Kidney glomerular epithelial cell (primary cell): Measurements from ENCODE around the gene BEND3.

Experiments
- DNase-seq: peaks from one replicate; lab custom pipeline; 2025; lab: John Stamatoyannopoulos, UW

BEND3 gene

DNA sequence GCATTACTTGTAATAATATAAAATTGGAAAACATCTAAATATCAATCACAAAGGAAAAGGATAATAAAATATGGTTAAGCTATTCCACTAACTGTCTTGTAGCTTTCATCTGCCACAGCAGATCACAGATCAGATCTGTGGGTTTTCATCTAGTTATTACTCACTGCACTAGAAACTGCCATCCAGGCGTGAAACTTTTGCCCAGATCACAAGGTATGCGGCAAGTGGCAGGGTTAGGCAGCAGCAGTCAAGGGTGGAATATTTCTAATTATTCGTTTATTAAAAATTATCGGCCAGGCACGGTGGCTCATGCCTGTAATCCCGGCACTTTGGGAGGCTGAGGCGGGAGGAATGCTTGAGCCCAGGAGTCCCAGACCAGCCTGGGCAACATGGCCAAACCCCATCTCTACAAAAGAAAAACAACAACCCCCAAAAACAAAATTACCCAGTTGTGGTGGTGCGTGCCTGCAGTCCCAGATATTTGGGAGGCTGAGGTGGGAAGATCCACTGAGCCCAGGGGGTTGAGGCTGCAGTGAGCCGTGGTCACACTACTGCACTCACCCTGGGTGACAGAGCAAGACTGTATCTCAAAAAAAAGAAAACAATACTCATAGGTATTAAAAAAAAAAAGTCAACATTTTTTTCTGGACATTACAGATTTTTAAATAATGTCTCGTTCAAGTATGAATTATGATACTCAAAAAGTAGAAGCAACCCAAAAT, 32.1 kb downstream of the BEND3 start:
- peak; percentile 25 for DNase-seq

DNA sequence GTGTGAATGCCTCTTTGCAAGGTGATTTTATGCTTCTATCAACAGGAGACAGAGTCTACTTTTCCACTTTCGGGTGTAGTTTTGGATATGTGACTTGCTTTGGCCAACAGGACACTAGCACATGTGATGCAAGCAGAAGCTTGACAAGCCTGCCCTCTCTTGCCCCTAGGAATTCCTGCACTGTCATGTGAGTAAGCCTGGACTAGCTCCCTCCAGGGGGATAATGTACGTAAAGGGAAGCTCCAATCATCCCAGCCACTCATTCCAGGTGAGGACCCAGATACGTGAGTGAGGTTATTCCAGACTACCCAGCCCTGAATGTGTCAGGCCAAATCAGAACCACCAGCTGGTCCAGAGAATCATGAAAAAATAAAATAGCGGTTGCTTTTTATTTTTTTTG, 33.3 kb downstream of the BEND3 start:
- no peak for DNase-seq

DNA sequence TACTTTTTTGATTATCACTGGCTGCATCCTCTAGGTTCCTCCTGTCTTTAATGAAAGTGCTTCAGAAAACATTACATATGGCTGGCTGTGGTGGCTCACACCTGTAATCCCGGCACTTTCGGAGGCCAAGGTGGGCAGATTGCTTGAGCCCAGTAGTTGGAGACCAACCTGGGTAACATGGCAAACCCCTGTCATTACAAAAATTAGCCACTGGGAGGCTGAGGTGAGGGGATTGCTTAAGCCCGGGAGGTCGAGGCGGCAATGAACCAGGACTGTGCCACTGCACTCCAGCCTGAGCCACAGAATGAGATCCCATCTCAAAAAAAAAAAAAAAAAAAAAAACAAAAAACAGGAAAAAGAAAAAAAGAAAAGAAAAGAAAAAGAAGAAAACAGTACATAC, 35.3 kb downstream of the BEND3 start:
- DNase-seq, result no peak

DNA sequence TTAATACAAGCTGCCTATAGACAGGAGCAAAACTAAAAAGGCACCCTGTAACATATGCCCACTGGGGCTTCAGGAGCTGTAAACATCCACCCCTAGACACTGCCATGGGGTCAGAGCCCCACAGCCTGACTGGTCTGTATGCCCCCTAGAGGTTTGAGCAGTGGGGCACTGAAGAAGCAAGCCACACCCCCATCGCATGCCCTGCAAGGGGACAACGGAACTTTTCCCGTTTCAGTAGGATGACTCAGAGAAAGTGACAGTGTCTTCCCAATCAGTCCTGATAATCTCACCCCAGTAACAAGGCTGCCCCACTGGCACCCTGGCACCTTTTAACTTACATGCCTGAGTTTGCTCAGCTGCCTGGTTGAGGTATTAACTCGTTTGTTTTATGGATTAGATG, 35.9 kb downstream of the BEND3 start:
- no peak for DNase-seq

DNA sequence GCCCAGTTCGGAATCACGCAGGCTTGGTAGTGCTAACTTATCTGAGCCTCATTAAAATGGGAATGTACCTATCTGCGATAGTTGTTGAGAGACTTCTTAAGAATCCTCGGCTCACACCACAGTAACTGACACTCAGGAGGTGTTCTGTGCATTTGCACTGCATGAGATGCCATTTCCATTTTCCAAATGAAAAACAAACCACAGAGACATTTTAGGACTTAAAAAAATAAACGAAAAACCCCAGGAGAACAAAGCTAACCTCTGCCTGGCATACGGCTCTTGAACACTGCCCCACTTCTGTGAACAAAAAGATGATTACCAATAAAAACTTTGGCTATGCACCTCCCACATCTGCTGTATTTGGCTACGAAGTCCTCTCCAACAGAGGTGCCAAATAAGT, 37.6 kb downstream of the BEND3 start:
- no peak for DNase-seq

DNA sequence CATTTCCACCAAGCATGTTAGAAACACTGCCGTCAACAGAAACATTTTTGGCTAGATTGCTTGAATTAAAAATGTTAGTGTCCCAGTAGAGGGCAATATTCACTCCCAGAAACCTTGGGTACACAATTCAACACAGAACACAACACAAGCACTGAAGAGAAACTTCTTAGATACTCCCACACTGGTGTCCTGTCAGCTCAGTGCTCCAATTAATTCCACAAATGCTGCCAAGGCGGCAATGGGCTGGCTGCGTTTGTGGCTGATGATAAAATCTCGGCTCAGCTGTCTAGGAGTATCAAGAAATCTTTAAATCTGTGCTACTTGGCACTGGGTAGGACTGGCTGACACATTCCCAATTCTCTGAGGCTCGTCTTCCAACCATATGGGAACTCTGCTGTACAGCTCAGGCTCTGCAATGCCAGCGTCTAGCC, 39.3 kb downstream of the BEND3 start:
- DNase-seq, result peak; percentile 71

DNA sequence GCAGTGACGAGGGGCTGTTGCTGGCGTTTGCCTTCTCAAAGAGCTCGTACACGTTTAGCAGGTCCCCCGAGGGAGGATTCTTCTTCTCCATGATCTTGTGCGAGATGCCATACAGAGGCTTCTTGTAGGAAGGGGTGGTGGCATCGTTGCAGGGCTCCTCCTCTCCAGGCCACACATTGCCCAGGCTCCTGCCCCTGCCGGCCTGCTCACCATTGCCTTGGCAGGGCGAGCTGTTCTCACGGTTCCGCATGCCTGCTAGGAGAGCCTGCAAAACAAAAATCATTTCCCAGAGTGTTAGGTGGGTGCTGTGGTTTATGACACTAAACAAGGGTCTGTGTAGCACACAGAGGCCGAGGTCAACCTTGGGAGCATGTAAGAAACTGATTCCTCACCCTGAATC, 44.6 kb downstream of the BEND3 start:
- no peak for DNase-seq

DNA sequence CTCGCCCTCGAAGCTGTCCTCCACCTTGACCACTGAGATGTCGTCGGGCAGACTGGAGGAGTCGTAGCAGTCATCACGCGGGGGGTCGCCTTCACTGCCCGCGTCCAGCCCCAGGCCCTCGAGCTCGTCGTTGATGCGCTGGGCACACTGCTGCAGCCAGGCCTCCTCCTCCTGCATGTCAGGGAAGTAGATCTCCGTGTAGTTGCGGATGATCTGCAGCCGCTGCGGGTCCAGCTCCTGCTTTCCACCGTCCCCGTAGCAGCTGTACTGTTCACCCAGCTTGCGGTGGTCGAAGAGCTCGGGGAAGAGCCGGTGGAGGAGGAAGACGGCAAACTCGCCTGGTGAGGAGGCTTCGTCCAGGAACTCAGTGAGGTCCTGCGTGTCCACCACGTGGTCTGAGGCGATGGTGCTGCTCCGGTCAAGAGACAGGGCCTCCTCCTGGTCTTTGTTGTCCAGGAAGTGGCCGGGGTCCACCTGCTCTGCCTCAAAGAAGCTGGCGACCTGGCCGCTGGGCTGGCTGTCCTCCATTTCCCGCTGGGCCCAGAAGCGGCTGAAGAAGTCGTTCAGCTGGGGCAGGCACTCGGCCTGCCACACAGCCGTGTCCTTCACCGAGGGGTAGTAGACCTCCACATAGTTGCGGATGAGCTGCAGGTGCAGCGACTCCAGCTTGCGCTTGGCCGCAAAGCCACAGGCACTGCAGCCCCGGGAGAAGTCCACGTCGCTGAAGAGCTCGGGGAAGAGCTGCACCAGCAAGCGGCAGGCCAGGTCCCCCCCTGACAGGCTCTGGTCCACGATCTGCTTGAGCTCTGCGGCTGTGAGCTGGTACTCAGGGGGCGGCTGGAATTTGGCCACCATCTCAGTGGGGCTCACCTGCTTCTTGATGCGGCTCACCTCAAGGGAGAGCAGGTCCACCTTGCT, 45.4 kb downstream of the BEND3 start:
- DNase-seq, result no peak

DNA sequence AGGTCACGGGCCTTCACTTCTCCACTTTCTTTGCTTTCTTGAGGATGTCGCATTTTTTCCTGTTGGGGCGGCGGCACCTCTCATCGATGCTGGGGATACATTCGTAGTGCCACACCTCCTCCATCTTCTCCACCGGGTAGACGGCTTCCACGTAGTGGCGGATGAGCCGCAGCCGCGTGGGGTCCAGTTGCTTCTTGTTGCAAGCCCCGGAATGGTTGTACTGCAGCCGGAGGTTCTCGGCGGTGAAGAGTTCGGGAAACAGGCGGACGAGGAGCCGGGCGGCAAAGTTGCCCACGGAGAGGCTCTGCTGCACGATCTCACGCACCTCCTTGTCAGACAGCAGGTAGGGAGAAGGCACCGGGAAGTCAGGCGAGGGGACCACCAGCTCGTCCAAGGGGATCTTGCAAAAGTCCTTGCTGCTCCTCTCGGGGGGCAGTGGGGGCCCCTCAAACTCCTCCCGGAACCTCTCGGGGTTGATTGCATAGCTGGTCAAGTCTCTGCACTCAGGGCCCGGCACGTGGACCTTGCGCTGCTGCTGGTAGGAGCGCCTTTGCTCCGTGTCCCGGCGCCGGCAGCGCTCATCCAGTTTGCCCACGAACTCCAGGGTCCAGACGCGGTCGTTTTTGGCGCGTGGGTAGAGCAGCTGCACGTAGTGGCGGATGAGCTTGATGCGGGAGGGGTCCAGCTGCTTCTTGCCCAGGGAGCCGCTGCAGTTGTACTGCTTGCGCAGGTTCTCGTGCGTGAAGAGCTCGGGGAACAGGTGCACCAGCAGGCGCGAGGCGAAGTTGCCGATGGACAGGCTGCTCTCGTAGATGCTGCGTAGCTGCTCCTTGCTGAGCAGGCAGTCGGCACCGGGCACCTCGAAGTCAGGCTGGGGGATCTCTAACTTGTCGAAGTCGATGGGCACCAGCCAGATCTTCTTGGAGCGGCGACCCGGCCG, 46.4 kb downstream of the BEND3 start:
- DNase-seq, result no peak

DNA sequence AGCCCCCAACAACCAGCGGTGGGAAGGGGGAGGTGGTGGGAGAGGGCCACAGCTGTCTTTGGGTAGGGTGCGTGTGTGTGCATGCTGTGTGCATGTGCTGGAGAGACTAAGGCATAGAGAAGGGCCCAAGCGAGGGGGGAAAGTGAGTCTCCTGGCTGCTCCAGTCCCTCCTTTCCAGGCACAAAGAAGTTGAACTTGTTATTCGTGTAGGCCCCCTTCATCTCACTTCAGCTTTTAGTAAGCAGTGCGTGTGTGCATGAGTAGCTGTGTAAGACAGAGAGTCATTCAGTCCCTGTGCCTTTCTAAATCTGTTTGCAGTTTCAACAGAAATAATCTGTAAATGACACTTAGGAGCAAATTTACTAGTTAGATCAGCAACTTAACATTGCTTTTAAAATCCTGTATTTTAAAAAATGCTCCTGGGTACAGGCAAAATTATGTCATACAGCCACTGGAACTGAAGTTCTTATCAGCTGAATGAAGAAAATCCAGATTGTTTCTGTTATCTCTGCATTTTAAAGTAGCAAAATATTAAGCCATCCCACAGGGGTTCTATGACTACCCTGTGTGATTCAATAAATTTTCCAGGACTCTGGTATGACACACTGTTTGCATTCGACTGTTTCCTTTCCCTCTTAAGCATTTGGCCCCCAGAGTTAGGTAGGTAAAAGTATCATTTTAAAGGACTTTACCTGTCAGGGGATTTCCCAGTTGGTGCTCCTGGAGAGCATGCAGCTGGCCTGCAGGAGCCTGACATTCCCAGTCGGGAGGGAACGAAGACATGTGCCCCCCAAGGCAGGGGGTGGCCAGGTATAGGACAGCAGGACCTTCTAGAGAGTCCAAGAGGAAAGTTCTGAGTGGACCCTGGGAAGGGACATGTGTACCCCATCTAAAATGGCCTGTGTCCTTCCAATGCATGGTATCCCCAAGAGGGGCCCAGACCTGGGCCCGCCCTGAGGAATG, 48.3 kb downstream of the BEND3 start:
- DNase-seq, result no peak

DNA sequence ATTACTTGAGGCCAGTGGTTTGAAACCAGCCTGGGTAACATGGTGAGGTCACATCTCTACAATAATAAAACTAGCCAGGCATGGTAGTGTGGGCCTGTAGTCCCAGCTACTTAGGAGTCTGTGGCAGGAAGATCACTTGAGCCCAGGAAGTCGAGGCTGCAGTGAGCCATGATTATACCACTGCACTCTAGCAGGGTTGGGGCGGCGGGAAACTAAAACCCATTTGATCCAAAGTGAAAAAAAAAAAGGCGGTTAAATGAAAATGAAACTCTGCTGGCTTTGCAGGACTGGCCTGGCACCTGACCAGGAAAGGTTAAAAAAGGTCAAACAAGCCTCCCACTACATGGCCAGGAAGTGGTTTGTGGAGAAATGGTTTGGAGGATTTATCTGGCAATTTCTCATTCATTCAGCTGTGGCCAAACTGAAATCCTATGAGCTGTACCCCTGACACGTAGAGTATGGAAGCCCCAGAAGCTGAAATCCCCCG, 50.7 kb downstream of the BEND3 start:
- DNase-seq, result peak; percentile 98

DNA sequence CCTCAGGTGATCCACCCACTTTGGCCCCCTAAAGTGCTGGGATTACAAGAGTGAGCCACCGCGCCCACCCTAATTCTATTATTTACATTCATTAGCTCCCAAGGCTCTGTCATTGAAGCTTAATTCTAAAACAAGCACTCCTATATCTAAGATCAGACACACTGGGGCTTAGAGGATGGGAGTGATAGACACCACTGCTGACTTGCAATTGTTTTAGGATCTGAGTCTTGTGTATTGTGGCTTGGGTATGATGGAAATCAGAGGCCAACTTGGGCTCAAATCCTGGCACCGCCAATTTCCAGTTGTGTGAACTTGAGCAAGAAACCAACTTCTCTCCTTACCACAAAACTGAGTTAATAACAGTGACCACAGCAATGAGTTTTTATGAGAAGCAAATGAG, 52.6 kb downstream of the BEND3 start:
- DNase-seq, result no peak

DNA sequence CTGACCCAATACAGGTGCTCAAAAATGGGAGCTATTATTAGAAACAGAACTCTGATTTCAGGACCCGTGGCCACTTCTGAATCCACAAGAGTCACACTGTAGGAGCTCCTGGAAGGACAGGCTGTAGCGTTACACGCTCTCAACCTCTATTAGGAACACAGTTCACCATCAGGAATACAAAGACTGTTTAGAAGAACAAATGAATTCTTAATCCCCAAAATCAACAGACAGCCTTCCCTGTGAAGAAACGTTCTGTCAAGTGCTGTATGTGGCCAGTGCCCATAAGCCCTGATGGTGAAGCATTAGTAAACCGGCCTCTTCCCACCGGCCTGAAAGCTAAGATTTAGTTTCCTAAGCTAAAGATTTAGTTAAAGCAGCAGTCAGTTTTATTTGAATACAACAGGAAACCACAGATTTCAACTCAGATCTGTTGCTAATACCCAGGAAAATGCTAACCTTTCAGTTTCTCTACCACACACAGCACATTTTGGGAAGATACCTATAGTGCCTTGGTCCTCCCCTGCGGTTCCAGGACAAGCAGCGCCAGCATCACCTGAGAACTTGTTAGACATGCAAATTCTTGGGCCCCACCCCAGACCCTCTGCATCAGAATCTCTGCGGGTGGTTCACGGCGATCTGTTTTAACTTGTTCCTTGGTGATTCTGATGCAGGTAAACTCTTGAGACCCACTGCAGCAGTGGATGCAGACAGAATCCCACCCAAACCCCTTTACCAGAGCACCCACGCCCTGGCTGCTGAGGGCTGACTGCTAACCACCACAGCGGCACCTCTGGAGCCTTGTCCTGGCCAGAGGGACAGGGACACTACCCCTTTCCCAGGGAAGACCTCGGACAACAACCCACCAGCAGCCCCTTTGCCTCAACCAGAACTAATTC, 53.9 kb downstream of the BEND3 start:
- DNase-seq, result no peak

DNA sequence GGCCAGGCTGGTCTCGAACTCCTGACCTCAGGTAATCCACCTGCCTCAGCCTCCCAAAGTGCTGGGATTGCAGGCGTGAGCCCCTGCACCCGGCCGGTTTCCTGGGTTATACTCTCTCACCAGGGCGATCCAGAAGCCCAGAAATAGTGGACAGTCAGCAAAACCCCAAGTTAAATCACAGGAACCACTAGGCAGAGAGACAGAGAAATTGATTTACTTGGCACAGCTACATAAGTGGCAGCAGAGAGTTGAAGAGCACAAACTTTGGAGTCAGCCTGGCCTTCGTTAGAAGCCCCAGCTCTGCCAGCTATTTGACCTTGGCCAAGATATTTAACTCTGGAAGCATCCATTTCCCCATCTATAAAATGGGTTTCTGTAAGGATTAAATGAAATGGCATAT, 54.6 kb downstream of the BEND3 start:
- no peak for DNase-seq

DNA sequence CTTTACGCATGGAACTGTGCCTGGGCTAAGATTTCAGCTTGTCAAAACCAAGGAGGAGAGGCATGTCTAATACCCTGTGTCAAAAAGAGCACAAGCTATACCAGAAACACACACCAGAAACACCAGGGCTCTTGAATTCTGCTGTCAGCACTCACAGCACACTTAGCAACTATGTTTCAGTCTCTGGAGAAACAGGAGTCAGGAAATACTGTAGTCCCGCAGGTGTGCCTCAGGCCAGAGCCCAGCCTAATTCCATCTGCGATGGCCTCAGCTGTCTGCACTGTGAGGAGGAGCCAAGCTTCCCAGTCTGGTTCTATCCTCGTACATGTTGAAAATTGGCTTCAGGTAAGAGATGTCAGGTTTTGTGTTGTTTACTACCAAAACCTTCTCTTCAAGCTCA, 55.7 kb downstream of the BEND3 start:
- DNase-seq, result no peak

DNA sequence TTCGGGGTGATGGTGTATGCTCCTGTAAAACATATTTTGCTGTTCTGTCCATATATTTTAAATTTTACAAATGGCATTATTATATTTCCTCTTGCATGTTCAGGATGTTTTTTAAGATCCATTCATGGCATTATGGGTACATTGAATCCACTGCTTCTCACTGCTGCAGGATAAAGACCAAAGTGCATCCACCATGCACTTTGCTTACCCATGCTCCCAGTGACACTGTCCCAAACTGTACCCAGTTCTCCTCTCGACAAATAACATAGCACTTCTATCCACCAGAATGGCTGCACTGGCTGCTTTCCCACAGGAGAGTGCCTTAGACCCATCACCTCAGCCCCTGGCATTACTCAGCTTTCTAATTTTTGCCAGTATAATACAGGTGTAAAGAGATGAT, 57.6 kb downstream of the BEND3 start:
- DNase-seq, result no peak

DNA sequence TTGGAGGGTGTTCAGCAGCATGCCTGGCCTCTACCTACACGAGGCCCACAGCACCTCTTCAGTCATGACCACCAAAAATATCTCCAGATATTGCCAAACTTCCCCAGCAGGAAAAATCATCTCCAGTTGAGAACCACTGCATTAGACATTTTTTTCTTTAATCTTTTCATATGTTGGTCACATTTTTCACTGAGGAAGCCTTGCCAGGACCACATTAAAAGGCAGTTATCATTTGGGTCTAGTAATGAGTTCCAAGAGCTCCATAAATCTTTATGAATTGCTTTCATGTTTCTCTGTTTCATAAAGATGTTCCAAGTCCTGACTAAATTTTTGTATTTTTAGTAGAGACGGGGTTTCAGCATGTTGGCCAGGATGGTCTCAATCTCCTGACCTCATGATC, 58.5 kb downstream of the BEND3 start:
- no peak for DNase-seq

DNA sequence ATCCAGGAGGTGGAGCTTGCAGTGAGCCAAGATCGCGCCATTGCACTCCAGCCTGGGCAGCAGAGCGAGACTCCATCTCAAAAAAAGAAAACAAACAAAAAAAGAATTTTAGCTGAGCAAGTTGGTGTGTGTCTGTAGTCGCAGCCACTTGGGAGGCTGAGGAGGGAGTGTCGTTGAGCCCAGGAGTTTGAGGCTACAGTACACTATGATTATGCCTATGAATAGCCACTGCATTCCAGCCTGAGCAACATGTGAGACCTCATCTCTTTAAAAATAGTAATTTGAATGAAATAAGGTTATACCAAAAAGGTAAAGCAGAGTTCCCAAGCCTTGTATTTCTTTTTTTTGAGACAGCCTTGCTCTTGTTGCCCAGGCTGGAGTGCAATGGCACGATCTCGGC, 67.5 kb downstream of the BEND3 start:
- no peak for DNase-seq

DNA sequence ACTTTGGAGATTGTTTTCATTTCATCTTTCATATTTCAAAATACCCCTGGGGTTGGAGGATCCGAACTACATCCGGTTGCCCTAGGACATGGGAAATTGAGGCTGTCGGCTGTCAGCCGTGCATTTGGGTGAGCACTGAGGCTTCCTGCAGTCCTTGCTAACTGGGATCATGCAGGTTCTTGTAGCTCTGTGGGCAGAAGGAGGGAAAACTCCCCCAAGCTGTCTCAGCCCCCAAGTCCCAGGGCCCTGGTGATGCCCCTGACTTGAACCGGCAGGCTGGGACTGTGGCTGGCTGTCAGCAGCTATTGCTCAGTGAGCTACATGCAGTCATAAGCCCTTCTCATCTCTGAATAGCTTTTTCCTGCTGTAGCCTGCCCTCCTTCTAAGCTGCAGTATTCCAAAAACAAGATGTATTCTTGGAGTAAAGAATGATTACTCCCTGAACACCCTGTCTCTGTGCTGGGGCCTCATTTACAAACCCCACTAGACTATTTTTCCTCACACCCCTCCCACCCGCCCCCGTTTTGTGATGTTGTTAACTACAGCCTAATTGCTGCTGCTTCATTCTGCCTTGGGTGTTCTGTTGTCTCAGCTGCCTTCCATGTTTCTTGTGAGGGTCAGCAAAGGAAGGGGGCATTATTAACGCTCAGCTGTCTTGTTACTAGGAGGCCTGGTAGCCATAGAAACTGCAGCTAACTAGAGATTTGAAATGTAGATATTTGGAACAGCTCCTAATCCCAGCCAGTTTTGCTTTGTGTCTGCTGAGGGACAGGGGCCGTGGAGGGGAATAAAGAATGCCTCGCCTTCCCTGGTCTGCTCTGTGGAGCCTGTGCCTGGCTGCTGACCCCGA, 69.3 kb downstream of the BEND3 start:
- no peak for DNase-seq
